Measurements from ENCODE around the gene USP47.

DNA sequence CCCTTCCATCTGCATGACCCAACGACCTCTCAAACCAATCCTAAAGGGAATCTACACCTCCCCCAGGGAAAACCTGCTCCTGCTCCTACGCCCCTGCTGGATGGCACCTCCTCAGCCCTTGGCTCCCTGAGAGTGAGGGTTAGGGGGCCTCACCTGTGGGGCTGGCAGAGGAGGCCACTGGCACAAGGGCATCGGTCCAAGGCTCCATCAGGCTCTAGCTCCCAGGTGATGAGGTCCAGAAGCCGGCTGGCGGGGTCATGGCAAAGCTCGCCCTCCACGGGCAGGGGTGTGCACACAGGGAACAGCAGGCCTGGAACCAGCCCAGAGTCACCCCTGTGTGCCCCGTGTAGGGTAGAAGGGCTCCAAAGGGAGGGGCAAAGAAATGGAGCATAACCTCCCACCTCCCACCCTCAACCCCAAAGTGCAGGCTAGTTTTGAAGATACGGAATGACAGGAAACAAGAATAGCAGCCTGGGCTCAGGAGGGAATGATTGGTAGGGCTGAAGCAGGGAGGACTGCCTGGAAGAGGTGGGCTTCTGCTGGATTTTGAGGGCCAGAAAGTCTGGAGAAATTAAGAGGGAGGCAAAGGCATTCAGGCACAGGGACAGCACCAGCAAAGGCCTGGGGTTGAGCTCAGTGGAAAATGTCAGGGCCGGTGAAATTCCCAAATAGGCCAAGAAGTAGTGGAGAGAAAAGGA lies 124.0 kb downstream of the USP47 start:
- TF ChIP-seq, protein P1, sequence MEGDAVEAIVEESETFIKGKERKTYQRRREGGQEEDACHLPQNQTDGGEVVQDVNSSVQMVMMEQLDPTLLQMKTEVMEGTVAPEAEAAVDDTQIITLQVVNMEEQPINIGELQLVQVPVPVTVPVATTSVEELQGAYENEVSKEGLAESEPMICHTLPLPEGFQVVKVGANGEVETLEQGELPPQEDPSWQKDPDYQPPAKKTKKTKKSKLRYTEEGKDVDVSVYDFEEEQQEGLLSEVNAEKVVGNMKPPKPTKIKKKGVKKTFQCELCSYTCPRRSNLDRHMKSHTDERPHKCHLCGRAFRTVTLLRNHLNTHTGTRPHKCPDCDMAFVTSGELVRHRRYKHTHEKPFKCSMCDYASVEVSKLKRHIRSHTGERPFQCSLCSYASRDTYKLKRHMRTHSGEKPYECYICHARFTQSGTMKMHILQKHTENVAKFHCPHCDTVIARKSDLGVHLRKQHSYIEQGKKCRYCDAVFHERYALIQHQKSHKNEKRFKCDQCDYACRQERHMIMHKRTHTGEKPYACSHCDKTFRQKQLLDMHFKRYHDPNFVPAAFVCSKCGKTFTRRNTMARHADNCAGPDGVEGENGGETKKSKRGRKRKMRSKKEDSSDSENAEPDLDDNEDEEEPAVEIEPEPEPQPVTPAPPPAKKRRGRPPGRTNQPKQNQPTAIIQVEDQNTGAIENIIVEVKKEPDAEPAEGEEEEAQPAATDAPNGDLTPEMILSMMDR (conservative IDR thresholded peaks at IDR 0.05) = no peak
- no peak for TF ChIP-seq EZH2 (IDR thresholded peaks at IDR 0.05; ENCODE audit: low read depth)

All from PC-9 (cell line).